Mesenchymal stem cell (in vitro differentiated cells and primary cell): ENCODE results near the gene NUP93.

ENCODE experiments used
- DNase-seq: peaks from one replicate; pipeline ENCODE4 v3.0.0-alpha.2; 2013
- H2AFZ ChIP-seq: one replicate; pipeline ENCODE4 v1.6.1; 2013; ENCODE audit warnings: low read depth, mild to moderate bottlenecking, control low read depth, inconsistent platforms, low read length, moderate library complexity
- H2AK5ac ChIP-seq: 2 replicates; pipeline ENCODE4 v1.6.1; 2013; ENCODE audit warnings: low read length, moderate library complexity, mild to moderate bottlenecking, inconsistent platforms; ENCODE audit not compliant: severe bottlenecking
- H2BK120ac ChIP-seq: one replicate; pipeline ENCODE4 v1.6.1; 2013; ENCODE audit warnings: low read depth, mild to moderate bottlenecking, inconsistent platforms, low read length, moderate library complexity
- H2BK12ac ChIP-seq, 2 experiments: one replicate each; pipeline ENCODE4 v1.6.1; 2013; ENCODE audit warnings: inconsistent platforms in 2 of 2, low read length in 2 of 2, mild to moderate bottlenecking in 2 of 2, moderate library complexity in 2 of 2, control low read depth in 1 of 2
- H2BK15ac ChIP-seq: one replicate; pipeline ENCODE4 v1.6.1; 2013; ENCODE audit warnings: mild to moderate bottlenecking, low read depth, inconsistent platforms; ENCODE audit not compliant: poor library complexity, severe bottlenecking
- H2BK5ac ChIP-seq: 2 replicates; pipeline ENCODE4 v1.6.1; 2013; ENCODE audit warnings: low read depth, mild to moderate bottlenecking, low read length, control low read depth, inconsistent platforms; ENCODE audit not compliant: poor library complexity, severe bottlenecking
- H3K14ac ChIP-seq, 2 experiments: one replicate each; pipeline ENCODE4 v1.6.1; 2013; ENCODE audit warnings: inconsistent platforms in 2 of 2, low read length in 2 of 2, control low read depth in 1 of 2, mild to moderate bottlenecking in 1 of 2, moderate library complexity in 1 of 2
- H3K18ac ChIP-seq, 2 experiments: one replicate each; pipeline ENCODE4 v1.6.1; 2013; ENCODE audit warnings: inconsistent platforms in 2 of 2, low read length in 2 of 2, control low read depth in 1 of 2, low read depth in 1 of 2, mild to moderate bottlenecking in 1 of 2
- H3K23ac ChIP-seq, 2 experiments: one replicate each; pipeline ENCODE4 v1.6.1; 2013; ENCODE audit warnings: inconsistent platforms in 2 of 2, low read length in 2 of 2, mild to moderate bottlenecking in 2 of 2, moderate library complexity in 2 of 2, control low read depth in 1 of 2
- H3K27ac ChIP-seq: 2 replicates; pipeline ENCODE4 v1.5.1; 2013; ENCODE audit warnings: mild to moderate bottlenecking, moderate library complexity, low read length, control low read depth, inconsistent platforms; ENCODE audit not compliant: poor library complexity, severe bottlenecking
- H3K27me3 ChIP-seq, 2 experiments: 2 replicates each; pipeline versions ENCODE4 v1.6.1 to v1.7.0; 2013; ENCODE audit warnings: low read length in 2 of 2, mild to moderate bottlenecking in 2 of 2, moderate library complexity in 2 of 2, control low read depth in 1 of 2, inconsistent platforms in 1 of 2; ENCODE audit not compliant: control insufficient read depth in 1 of 2, insufficient read depth in 1 of 2
- H3K36me3 ChIP-seq, 2 experiments: 2 replicates each; pipeline versions ENCODE4 v1.6.1 to v1.7.0; 2013; ENCODE audit warnings: low read length in 2 of 2, control low read depth in 1 of 2, inconsistent platforms in 1 of 2, low read depth in 1 of 2, mild to moderate bottlenecking in 1 of 2; ENCODE audit not compliant: insufficient read depth in 2 of 2, control insufficient read depth in 1 of 2
- H3K4ac ChIP-seq, 2 experiments: one replicate each; pipeline ENCODE4 v1.6.1; 2013; ENCODE audit warnings: inconsistent platforms in 2 of 2, low read length in 2 of 2, mild to moderate bottlenecking in 2 of 2, moderate library complexity in 2 of 2, control low read depth in 1 of 2, low read depth in 1 of 2
- H3K4me1 ChIP-seq: 2 replicates; pipeline ENCODE4 v1.6.1; 2013; ENCODE audit warnings: low read depth, low read length, control low read depth; ENCODE audit not compliant: control insufficient read depth, insufficient read depth
- H3K4me2 ChIP-seq: 2 replicates; pipeline ENCODE4 v1.6.1; 2013; ENCODE audit warnings: low read length, mild to moderate bottlenecking, inconsistent platforms; ENCODE audit not compliant: poor library complexity, severe bottlenecking
- H3K4me3 ChIP-seq, 2 experiments: 2 replicates each; pipeline versions ENCODE4 v1.5.1 to v1.7.0; 2013; ENCODE audit warnings: low read length in 2 of 2, mild to moderate bottlenecking in 2 of 2, control low read depth in 1 of 2, low read depth in 1 of 2; ENCODE audit not compliant: insufficient read depth in 1 of 2
- H3K79me1 ChIP-seq: replicated peaks from 2 replicates; pipeline ENCODE4 v1.6.1; 2013; ENCODE audit warnings: mild to moderate bottlenecking, control low read depth, low read length, inconsistent platforms; ENCODE audit not compliant: poor library complexity, severe bottlenecking
- H3K9ac ChIP-seq: 2 replicates; pipeline ENCODE4 v1.7.0; 2013; ENCODE audit warnings: mild to moderate bottlenecking, low read length, moderate library complexity
- H3K9me3 ChIP-seq: 2 replicates; pipeline ENCODE4 v1.7.0; 2013; ENCODE audit warnings: mild to moderate bottlenecking, low read length; ENCODE audit not compliant: control insufficient read depth
- H4K8ac ChIP-seq: one replicate; pipeline ENCODE4 v1.6.1; 2013; ENCODE audit warnings: inconsistent platforms, mild to moderate bottlenecking, low read length, moderate library complexity
- H4K91ac ChIP-seq: one replicate; pipeline ENCODE4 v1.6.1; 2013; ENCODE audit warnings: mild to moderate bottlenecking, low read length, inconsistent platforms
- WGBS: methylation state at CpG from one replicate; pipeline ENCODE4 v1.1.7; 2013; ENCODE audit warnings: mixed read lengths; 5-methylcytosine and 5-hydroxymethylcytosine counted together

NUP93 gene

GRCh38 chr16:56771558-56772279, 41.8 kb downstream of the NUP93 start:
- Histone ChIP-seq H3K18ac (no peak overlapping the region), H3K4me1 (peaks cover 2% of the 10 kb centered on the region), H3K79me1 (peaks cover 33% of the 10 kb centered on the region), H2BK5ac (peak overlapping the region; percentile 9), H3K4me2 (no peak overlapping the region), H3K36me3 (peaks cover 4% of the 10 kb centered on the region in 2 experiments), H3K9ac (no peak overlapping the region), H3K4me3 (peak overlapping the region in 1 of 2 experiments; percentile 39), H3K14ac (peak overlapping the region in 1 of 2 experiments; percentile 15), H2BK120ac (no peak overlapping the region), H2BK15ac (no peak overlapping the region), H4K91ac (no peak overlapping the region), H2BK12ac (no peak overlapping the region), H3K4ac (peak overlapping the region in 1 of 2 experiments; percentile 57), H3K27ac (no peak overlapping the region), H2AK5ac (no peak overlapping the region), H3K23ac (no peak overlapping the region), H3K9me3 (no peaks in the 10 kb centered on the region), H3K27me3 (no peaks in the 10 kb centered on the region), H2AFZ (no peak overlapping the region), H4K8ac (no peak overlapping the region)
- over 99% methylated on average over 5 of the region's 5 CpGs for WGBS
- peak; percentile 37 for DNase-seq

GRCh38 chr16:56773532-56773931, 43.6 kb downstream of the NUP93 start:
- Histone ChIP-seq H3K79me1 (peaks cover 36% of the 10 kb centered on the region), H2BK15ac (no peak overlapping the region), H2AK5ac (no peak overlapping the region), H3K4me1 (peaks cover 2% of the 10 kb centered on the region), H3K27me3 (no peaks in the 10 kb centered on the region), H2BK12ac (no peak overlapping the region), H3K36me3 (peaks cover 0 to 3% of the 10 kb centered on the region in 2 experiments), H4K8ac (no peak overlapping the region), H3K14ac (no peak overlapping the region), H2AFZ (no peak overlapping the region), H3K4me2 (no peak overlapping the region), H2BK5ac (no peak overlapping the region), H3K23ac (no peak overlapping the region), H3K9ac (no peak overlapping the region), H3K18ac (no peak overlapping the region), H3K27ac (no peak overlapping the region), H4K91ac (no peak overlapping the region), H3K4ac (no peak overlapping the region), H2BK120ac (no peak overlapping the region), H3K9me3 (no peaks in the 10 kb centered on the region), H3K4me3 (no peak overlapping the region)
- WGBS: 92% methylated on average over 3 of the region's 3 CpGs
- no peak for DNase-seq

GRCh38 chr16:56774016-56774680, 44.2 kb downstream of the NUP93 start:
- Histone ChIP-seq H3K4me3 (no peak overlapping the region), H4K91ac (no peak overlapping the region), H2AFZ (no peak overlapping the region), H3K27me3 (no peaks in the 10 kb centered on the region), H3K36me3 (peaks cover 0 to 3% of the 10 kb centered on the region in 2 experiments), H2BK15ac (no peak overlapping the region), H3K18ac (no peak overlapping the region), H3K4me1 (peaks cover 2% of the 10 kb centered on the region), H3K14ac (no peak overlapping the region), H2BK12ac (no peak overlapping the region), H2BK120ac (no peak overlapping the region), H3K9ac (no peak overlapping the region), H2AK5ac (no peak overlapping the region), H3K27ac (no peak overlapping the region), H2BK5ac (no peak overlapping the region), H3K9me3 (no peaks in the 10 kb centered on the region), H3K4me2 (no peak overlapping the region), H3K79me1 (peaks cover 39% of the 10 kb centered on the region), H3K23ac (no peak overlapping the region), H3K4ac (no peak overlapping the region), H4K8ac (no peak overlapping the region)
- 83% methylated on average over 1 of the region's 2 CpGs for WGBS
- no peak for DNase-seq

GRCh38 chr16:56775162-56775561, 45.2 kb downstream of the NUP93 start:
- no peak overlapping the region for H4K8ac ChIP-seq
- H3K9me3 ChIP-seq: no peaks in the 10 kb centered on the region
- DNase-seq: no peak
- H3K27me3 ChIP-seq: no peaks in the 10 kb centered on the region
- H2BK5ac ChIP-seq: no peak overlapping the region
- H3K4me1 ChIP-seq: peaks cover 2% of the 10 kb centered on the region
- H3K23ac ChIP-seq: no peak overlapping the region
- no peak overlapping the region for H3K18ac ChIP-seq
- no peak overlapping the region for H3K4me2 ChIP-seq
- no peak overlapping the region for H3K9ac ChIP-seq
- no peak overlapping the region for H4K91ac ChIP-seq
- H2AFZ ChIP-seq: no peak overlapping the region
- H3K79me1 ChIP-seq: peaks cover 38% of the 10 kb centered on the region
- no peak overlapping the region for H3K14ac ChIP-seq
- no peak overlapping the region for H3K27ac ChIP-seq
- no peak overlapping the region for H2BK12ac ChIP-seq
- no peak overlapping the region for H2AK5ac ChIP-seq
- 13% methylated on average over 1 of the region's 4 CpGs for WGBS
- no peak overlapping the region for H2BK15ac ChIP-seq
- no peak overlapping the region for H2BK120ac ChIP-seq
- no peak overlapping the region for H3K4ac ChIP-seq
- H3K36me3 ChIP-seq: no peaks in the 10 kb centered on the region
- H3K4me3 ChIP-seq: no peak overlapping the region
